Activated naive CD4-positive, alpha-beta T cell treated with anti-CD3 and anti-CD28 coated beads, Interleukin-2, amount 50 U/mL, for 72 hours (primary cell): ENCODE data around the gene KRT75. TPM values are rescaled to one million over a fixed set of nuclear protein-coding genes. Genes with fewer than 3 reads are reported as not detected.
"Not testable (repeated sequence)": the region's sequence is repeated elsewhere in the genome, so short reads cannot be mapped to it uniquely, and the experiment has no call there.

ENCODE experiments used
- ATAC-seq, 2 donors: fragments of 150-1000 bp; cut with Tn5 transposase; 2 replicates each; pipeline ENCODE4 v1.10.0; 2021; ENCODE audit warnings: mild to moderate bottlenecking in 2 of 2, moderate library complexity in 2 of 2
- DNase-seq, 2 donors: peaks; one replicate each; pipeline ENCODE4 v3.0.0; 2021 to 2022; ENCODE audit warnings: low spot score in 2 of 2
- H3K27ac Mint-ChIP-seq, 2 donors: one replicate each; pipeline ENCODE4 v1.8.0; 2022; ENCODE audit warnings: mild to moderate bottlenecking in 2 of 2, mixed read lengths in 2 of 2
- H3K36me3 Mint-ChIP-seq, 2 donors: one replicate each; pipeline ENCODE4 v1.8.0; 2022; ENCODE audit warnings: mixed read lengths in 2 of 2
- H3K9me3 Mint-ChIP-seq, 2 donors: one replicate each; pipeline ENCODE4 v1.8.0; 2022; ENCODE audit warnings: mixed read lengths in 2 of 2
- total RNA-seq, 2 donors: library from RNA; stranded (reverse); gene quantifications; one replicate each; pipeline ENCODE4 v1.2.3, GENCODE V29; 2022

The KRT75 gene
- not detected for total RNA-seq

GRCh38 chr12:52434081-52434733, at the start of gene KRT75:
Gene KRT75, minus strand, starts transcription at chr12:52434371. Its CDS starts 67 bp downstream, at chr12:52434304.
- ATAC-seq (no peak), DNase-seq (no peak)
- Mint-ChIP-seq H3K27ac (no peak within 1 kb of the TSS), H3K36me3 (no peaks in the 10 kb centered on the region), H3K9me3 (no peaks in the 10 kb centered on the region)

GRCh38 chr12:52480073-52480472, 45.9 kb upstream of the KRT75 start:
- no peak overlapping the region for H3K27ac Mint-ChIP-seq
- H3K36me3 Mint-ChIP-seq, result peaks cover 0 to 6% of the 10 kb centered on the region in 2 donors
- DNase-seq, result no peak
- peaks cover 4 to 15% of the 10 kb centered on the region in 2 donors for H3K9me3 Mint-ChIP-seq
- ATAC-seq, result no peak

- no peak overlapping the region for H3K27ac Mint-ChIP-seq
- H3K9me3 Mint-ChIP-seq, result peaks cover 0 to 11% of the 10 kb centered on the region in 2 donors
- DNase-seq (no peak), ATAC-seq (no peak)
- no peaks in the 10 kb centered on the region for H3K36me3 Mint-ChIP-seq
These were observed 43.5 kb upstream of the KRT75 start for GRCh38 chr12:52477651-52478050.

GRCh38 chr12:52474212-52474611, 40.0 kb upstream of the KRT75 start:
- peaks cover 0 to 5% of the 10 kb centered on the region in 2 donors for H3K9me3 Mint-ChIP-seq
- ATAC-seq, result no peak
- no peak overlapping the region for H3K27ac Mint-ChIP-seq
- no peaks in the 10 kb centered on the region for H3K36me3 Mint-ChIP-seq
- DNase-seq, result no peak

GRCh38 chr12:52473768-52474167, 39.6 kb upstream of the KRT75 start, which contains the start of gene KRT6C:
Gene KRT6C, minus strand, starts transcription at chr12:52473805. Its CDS starts 68 bp downstream, at chr12:52473737.
- Mint-ChIP-seq H3K27ac (no peak within 1 kb of the TSS), H3K9me3 (peaks cover 0 to 4% of the 10 kb centered on the region in 2 donors), H3K36me3 (no peaks in the 10 kb centered on the region)
- ATAC-seq (no peak), DNase-seq (no peak)

GRCh38 chr12:52469853-52470252, 35.7 kb upstream of the KRT75 start:
- Mint-ChIP-seq H3K9me3 (no peaks in the 10 kb centered on the region), H3K27ac (no peak overlapping the region), H3K36me3 (no peaks in the 10 kb centered on the region)
- ATAC-seq, result no peak
- no peak for DNase-seq

- no peak for DNase-seq
- no peak for ATAC-seq
- Mint-ChIP-seq H3K36me3 (no peaks in the 10 kb centered on the region), H3K27ac (no peak overlapping the region), H3K9me3 (no peaks in the 10 kb centered on the region)
These were observed 30.7 kb upstream of the KRT75 start for GRCh38 chr12:52464897-52465296.

- Mint-ChIP-seq H3K9me3 (no peaks in the 10 kb centered on the region), H3K27ac (no peak overlapping the region), H3K36me3 (no peaks in the 10 kb centered on the region)
- ATAC-seq, result no peak
- no peak for DNase-seq
These were observed 27.5 kb upstream of the KRT75 start for GRCh38 chr12:52461693-52462092.

GRCh38 chr12:52458861-52459260, 24.7 kb upstream of the KRT75 start:
- no peak for DNase-seq
- Mint-ChIP-seq H3K9me3 (no peaks in the 10 kb centered on the region), H3K27ac (no peak overlapping the region), H3K36me3 (no peaks in the 10 kb centered on the region)
- ATAC-seq, result no peak

GRCh38 chr12:52455821-52456220, 21.6 kb upstream of the KRT75 start:
- no peak overlapping the region for H3K27ac Mint-ChIP-seq
- ATAC-seq (no peak), DNase-seq (no peak)
- H3K36me3 Mint-ChIP-seq, result no peaks in the 10 kb centered on the region
- H3K9me3 Mint-ChIP-seq, result no peaks in the 10 kb centered on the region

GRCh38 chr12:52454411-52455201, 20.4 kb upstream of the KRT75 start:
- Mint-ChIP-seq H3K36me3 (no peaks in the 10 kb centered on the region), H3K27ac (no peak overlapping the region), H3K9me3 (no peaks in the 10 kb centered on the region)
- DNase-seq (no peak), ATAC-seq (no peak)

- Mint-ChIP-seq H3K9me3 (no peaks in the 10 kb centered on the region), H3K36me3 (no peaks in the 10 kb centered on the region), H3K27ac (no peak within 1 kb of the TSS)
- no peak for ATAC-seq
- no peak for DNase-seq
These were observed 17.9 kb upstream of the KRT75 start, which contains the start of gene KRT6B for GRCh38 chr12:52452101-52452500. Gene KRT6B, minus strand, starts transcription at chr12:52452146. Its CDS starts 68 bp downstream, at chr12:52452078.

GRCh38 chr12:52448228-52448627, 14.1 kb upstream of the KRT75 start:
- no peak for ATAC-seq
- H3K36me3 Mint-ChIP-seq, result no peaks in the 10 kb centered on the region
- DNase-seq, result no peak
- H3K27ac Mint-ChIP-seq, result no peak overlapping the region
- H3K9me3 Mint-ChIP-seq, result no peaks in the 10 kb centered on the region

- ATAC-seq, H3K27ac Mint-ChIP-seq, H3K9me3 Mint-ChIP-seq, H3K36me3 Mint-ChIP-seq, DNase-seq: not testable (repeated sequence)
These were observed 13.0 kb upstream of the KRT75 start for GRCh38 chr12:52447196-52447595.

GRCh38 chr12:52446367-52447045, 12.3 kb upstream of the KRT75 start:
- ATAC-seq, result no peak

GRCh38 chr12:52445876-52446275, 11.7 kb upstream of the KRT75 start:
- Mint-ChIP-seq H3K9me3 (no peaks in the 10 kb centered on the region), H3K27ac (no peak overlapping the region), H3K36me3 (no peaks in the 10 kb centered on the region)
- no peak for DNase-seq
- ATAC-seq, result no peak

More at GRCh38 chr12:52446367-52447045, 12.3 kb upstream of the KRT75 start:
- H3K27ac Mint-ChIP-seq, result no peak overlapping the region
- H3K9me3 Mint-ChIP-seq, result no peaks in the 10 kb centered on the region
- H3K36me3 Mint-ChIP-seq, result no peaks in the 10 kb centered on the region
- DNase-seq, result no peak
